ENCODE measurements around the gene LMX1B. TPM values are rescaled to one million over a fixed set of nuclear protein-coding genes. Genes with fewer than 3 reads are reported as not detected.
"Not testable (repeated sequence)": the region's sequence is repeated elsewhere in the genome, so short reads cannot be mapped to it uniquely, and the experiment has no call there.

Gene LMX1B
- polyA plus RNA-seq, 3 donors, result 16.0 to 18.1 (median 17.0) TPM

DNA sequence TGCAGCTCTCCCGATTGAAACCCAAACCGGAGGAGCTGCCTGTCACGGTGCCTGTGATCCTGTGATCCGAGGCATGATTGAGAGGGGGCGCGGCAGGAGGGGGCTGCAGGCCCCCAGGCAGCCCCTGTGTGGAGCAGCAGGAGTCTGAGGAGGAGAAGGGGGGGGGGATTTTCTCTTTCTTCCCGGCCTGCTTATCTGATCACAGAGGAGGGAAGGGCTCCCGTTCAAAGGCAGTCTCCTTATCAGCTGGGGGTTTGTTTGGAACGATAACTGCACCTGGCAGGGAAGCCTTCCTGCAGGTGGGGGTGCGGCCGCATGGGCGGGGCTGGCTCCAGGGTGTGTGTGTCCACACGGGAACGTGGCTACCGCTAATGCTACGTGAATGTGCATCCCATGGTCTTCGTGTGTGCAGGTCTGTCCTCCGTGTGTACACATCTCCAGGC lies 38.4 kb downstream of the LMX1B start:
- no peak for DNase-seq (ENCODE audit: low read depth in 3 of 3, low spot score in 2 of 3)

DNA sequence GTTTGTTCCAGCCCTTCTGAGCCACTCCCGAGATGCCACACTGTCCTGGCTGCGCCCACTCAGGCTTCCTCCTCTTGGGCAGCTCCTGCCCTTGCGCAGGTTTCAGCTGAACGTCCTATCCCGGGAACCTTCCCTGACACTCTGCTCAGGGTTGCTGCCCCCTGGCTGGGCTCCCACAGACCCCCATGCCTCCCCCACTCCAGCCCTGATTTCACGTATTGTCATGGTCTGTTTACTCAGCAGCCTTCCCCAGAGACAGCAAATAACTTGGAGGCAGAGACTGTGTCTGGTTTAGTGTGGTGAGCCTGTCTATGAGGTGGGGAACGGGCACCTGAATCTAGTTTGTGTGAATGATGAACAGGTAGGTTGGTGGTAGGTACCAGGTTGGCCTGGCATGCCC lies 40.4 kb downstream of the LMX1B start:
- DNase-seq (ENCODE audit: low read depth in 3 of 3, low spot score in 2 of 3), result no peak

DNA sequence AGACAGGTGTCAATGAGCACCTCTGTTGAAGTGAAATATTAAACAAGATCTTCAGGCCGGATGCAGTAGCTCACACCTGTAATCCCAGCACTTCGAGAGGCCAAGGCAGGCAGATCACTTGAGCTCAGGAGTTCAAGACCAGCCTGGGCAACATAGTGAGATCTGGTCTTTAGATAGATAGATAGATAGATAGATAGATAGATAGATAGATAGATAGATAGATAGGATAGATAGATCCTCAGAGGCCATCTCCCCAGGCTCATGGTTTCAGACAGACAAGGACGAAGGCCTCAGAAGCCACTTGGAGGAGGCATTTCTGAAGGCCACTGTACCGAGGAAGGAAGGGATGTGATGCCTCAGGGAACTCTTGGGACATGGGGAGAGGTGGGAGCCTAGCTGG lies 42.5 kb downstream of the LMX1B start:
- not testable (repeated sequence) for DNase-seq (ENCODE audit: low read depth in 3 of 3, low spot score in 2 of 3)

DNA sequence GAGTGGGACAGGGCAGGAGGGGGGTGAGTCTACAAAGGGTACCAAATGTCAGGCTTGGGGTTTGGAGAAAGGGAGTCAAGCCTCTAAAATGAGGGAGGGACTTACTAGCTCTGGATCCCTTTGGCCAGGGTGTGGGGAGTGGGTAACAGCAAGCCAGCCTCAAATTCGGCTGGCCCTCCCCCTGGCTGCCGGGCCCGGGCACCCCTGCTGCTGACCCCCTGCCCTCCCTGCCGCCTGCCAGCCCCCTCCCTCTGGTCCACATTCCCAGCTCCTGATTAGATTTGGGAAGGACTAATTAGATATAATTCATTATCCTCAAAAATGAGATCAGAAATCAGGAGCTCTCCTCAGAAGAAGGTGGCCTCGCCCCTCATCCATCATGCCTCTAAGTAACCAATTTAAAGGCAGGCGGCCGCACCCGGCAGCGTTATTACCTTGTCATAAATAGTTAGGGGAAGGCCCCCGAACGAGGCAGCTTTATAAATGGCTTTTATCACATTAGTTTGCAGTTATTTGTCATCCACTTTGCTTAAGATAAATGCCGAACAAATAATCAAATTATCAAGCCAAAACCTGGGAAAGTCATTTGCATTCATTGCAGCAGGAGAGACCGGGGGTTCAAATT lies 44.6 kb downstream of the LMX1B start:
- DNase-seq (ENCODE audit: low read depth in 3 of 3, low spot score in 2 of 3), result no peak

DNA sequence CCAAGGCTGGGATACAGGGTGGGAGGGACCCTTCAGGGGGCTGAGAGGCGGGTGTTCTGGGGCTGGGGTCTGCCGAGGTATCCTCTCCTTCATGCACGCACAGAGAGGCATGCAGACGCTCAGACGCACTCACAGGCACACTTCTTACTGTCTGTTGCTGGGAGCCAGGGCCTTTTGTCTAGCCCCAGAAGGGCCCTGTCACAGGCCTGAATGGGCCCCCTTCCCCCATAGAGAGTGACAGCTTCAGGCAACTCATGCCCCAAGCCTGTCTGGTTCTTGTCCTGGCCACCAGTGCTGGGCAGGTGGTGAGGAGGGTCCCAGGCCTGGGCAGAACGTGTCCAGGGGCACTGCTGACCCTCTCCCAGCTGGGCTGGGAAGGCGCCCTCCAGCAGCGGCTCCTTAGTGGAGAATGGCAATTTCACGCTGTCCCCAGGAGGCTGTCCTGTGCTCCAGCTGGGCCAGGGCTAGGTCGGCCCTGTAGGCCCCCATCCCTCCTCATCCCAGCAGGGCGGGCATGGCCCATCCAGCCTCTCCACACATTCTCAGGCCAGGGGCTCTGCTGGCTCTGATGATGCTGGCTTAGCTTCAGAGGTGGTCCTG lies 45.3 kb downstream of the LMX1B start:
- DNase-seq (ENCODE audit: low read depth in 3 of 3, low spot score in 2 of 3), result no peak

GRCh38 chr9:126661122-126661520 lies 47.4 kb downstream of the LMX1B start:
- no peak for DNase-seq (ENCODE audit: low read depth in 3 of 3, low spot score in 2 of 3)

- DNase-seq (ENCODE audit: low read depth in 3 of 3, low spot score in 2 of 3), result no peak
Measured at GRCh38 chr9:126661521-126662251, 48.0 kb downstream of the LMX1B start.

- no peak for DNase-seq (ENCODE audit: low read depth in 3 of 3, low spot score in 2 of 3)
Measured at GRCh38 chr9:126663661-126664072, 49.9 kb downstream of the LMX1B start.

DNA sequence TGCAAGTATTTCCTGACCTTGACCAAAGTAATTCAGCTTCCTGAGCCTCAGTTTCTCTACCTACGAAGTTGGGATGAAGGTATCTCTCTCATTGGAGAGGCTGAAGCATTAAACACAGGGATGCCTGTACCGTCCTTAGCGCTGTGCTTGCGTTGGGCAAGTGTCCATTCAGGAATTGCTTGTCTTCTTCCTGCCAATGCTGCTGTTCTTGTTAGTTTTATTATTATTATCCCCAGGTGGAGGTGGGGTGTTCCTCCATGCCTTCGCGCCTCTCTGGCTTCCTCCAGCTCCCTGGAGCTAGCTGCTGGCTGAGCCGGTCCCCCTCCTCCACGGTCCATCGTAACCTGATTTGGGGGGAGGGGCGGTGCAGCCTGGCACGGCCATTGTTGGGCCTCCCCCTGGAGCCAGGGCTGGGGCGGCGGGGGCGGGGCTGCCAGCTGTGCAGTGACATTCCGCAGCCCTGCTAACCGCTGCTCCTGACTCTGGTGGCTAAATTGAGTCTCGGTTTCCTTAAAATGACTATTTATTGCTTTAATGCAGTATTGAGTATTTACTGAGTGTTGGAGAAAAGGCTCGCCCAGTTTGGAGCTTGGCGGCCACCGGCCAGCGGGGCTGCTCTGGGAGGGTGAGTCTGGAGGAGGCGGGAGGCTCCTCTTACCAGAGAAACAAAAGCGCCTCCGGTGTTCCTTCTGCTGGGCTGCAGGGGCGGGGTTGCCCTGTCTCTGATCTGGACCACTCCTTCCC lies 51.3 kb downstream of the LMX1B start:
- no peak for DNase-seq (ENCODE audit: low read depth in 3 of 3, low spot score in 2 of 3)

- DNase-seq (ENCODE audit: low read depth in 3 of 3, low spot score in 2 of 3), result no peak
Measured at GRCh38 chr9:126665644-126666035, 51.9 kb downstream of the LMX1B start.

DNA sequence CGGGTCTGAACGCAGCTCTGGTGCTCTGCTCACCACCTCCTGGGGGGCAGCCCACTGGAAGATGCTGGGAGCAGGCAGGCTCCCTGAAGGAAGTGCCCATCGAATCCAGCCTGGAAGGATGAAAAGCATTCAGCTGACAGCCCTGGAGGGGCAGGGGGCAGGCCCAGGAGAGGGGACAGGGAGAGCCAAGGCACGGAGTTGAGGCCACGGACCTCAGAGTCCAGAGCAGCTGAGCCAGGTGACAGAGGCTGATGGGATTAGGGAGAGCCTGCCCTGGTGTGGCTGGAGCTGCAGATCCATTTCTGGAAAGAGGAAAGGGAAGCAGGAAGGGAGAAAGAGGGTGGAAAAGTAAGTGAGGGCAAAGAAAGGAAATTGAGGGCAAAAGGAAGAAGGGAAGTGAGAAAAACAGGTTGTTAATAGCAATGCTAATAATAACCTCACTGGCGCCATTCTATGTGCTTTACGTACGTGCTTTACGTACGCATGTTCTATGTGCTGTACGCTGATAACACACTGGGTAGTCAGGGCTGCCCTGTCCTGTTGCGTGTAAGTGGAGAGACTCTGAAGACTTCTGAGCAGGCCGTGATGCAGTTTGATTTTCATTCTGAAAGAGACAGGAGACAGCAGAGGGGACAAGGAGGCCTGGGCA lies 52.6 kb downstream of the LMX1B start:
- DNase-seq (ENCODE audit: low read depth in 3 of 3, low spot score in 2 of 3), result no peak

- no peak for DNase-seq (ENCODE audit: low read depth in 3 of 3, low spot score in 2 of 3)
Measured at GRCh38 chr9:126667190-126668055, 53.7 kb downstream of the LMX1B start.

DNA sequence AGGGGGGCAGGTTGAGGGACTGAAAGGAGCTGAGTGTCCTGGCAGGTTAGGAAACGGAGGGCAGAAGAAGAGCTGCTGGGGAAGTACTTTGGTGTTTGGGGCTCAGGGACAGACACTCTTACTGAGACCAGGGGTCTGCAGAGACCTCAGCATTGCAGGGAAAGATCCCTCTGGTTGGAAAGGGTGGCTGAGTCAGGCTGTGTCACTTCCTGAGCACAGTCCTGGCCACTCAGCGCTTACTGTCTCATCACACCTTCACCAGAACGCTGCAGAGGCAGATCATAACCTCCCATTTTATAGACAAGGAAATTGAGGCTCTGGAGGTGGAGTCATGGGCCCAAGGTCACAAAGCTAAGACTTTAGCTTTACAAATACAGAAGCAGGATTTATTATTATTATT lies 54.3 kb downstream of the LMX1B start:
- no peak for DNase-seq (ENCODE audit: low read depth in 3 of 3, low spot score in 2 of 3)

DNA sequence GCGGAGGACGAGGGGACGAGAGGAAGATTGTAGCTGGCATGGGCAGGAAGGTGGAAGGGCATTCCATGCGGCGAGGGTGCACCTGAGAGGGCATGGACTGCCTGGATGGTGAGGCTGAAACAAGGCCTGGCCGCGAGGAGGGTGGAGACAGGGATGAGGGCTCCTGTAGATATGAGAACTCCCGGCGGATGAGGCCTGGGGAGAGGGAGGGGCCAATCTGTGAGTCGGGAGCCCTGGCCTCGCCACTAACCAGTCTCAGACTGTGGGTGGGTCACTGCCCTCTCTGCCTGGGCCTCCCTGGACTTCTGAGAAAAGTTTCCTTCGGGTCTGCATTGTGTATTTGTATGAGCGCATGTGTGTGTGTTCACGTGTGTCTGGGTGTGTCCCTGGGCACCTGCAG lies 55.4 kb downstream of the LMX1B start:
- DNase-seq (ENCODE audit: low read depth in 3 of 3, low spot score in 2 of 3), result no peak

DNA sequence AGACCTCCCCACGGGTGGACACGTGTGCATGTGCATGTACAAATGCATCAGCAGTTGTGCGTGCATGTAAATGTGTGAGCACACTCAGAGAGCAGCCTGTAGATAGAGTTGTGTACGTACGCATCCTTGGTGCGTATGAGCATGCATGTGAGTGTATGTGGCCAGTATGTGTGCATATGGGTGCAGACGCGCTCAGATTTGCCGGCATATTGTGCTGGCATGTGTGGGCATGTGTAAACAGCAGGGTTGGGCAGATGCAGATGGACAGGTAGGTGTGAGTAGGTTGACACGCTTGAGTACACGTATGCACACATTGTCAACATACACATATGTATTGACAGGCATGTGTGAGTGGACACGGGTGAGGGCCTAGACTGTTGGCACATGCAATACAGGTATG lies 56.5 kb downstream of the LMX1B start:
- DNase-seq (ENCODE audit: low read depth in 3 of 3, low spot score in 2 of 3), result no peak

DNA sequence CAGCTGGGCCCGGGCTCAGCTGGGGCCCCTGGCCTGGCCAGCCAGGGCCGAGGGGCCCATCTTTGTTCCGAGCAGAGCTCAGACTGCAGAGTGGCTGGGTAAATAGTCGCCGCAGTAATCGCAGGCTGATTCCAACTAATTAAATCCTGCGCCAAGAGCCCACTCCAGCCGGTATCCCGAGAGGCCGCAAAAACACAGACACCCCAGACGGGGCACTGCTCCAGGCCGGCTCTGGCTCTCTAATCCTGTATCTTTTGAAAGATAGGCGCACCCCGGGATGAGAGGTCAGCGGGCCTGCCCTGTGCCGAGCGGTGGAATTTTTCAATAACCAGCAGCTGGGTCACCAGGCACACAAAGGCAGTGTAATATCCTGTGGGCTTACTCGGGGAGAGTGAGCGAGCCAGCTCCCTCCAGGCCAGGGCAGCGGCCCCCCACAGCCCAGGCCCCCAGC lies 57.7 kb downstream of the LMX1B start:
- DNase-seq (ENCODE audit: low read depth in 3 of 3, low spot score in 2 of 3), result no peak

DNA sequence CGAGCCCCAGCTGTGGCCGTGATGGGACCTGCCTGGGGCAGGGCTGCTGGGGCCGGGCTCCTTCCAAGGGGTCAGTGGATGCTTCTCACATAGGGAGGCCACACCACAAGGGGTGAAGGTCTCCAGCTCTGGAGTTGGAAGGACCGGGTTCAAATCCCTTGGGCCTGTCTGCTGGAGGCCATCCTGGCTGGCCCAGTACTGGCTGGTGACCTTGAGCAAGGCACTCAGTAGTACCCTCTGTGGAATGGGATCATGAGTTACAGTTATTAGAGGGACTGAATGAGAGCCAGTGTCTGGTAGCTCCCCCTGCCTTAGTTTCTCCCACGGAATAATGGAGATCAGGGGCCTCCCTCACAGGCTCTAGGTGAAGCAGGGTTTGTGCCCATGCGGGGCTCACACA lies 58.3 kb downstream of the LMX1B start:
- no peak for DNase-seq (ENCODE audit: low read depth in 3 of 3, low spot score in 2 of 3)

DNA sequence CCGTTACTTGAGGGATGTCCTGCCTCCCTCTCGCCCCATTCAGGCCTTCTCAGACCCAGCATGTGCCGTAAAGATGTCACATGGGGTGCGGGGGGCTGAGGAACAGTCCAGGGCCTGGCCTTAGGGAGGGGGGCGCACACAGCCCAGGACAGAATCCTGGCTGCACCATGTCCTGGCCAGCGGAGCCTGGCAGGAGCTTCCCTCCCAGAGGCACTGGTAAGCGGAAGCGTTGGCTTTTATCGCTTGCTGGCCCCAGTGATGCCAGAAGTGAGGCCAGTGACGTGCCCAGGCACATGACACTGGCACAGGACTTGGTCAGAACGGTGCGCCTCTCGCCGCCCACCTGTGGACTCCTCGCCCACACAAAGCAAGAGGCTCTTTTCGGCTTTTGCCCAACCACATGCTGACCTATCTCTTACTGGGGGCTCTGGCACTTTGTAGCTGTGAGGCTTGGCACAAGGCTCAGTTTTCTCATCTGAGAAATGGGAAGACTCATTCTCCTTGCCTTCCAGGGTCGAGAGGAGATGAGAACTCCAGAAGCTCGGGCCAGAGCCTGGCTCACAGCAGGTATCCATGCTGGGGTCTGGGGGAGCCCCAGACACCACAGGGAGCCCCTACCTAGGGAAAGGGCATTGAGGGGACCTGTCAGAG lies 59.0 kb downstream of the LMX1B start:
- DNase-seq (ENCODE audit: low read depth in 3 of 3, low spot score in 2 of 3), result no peak

DNA sequence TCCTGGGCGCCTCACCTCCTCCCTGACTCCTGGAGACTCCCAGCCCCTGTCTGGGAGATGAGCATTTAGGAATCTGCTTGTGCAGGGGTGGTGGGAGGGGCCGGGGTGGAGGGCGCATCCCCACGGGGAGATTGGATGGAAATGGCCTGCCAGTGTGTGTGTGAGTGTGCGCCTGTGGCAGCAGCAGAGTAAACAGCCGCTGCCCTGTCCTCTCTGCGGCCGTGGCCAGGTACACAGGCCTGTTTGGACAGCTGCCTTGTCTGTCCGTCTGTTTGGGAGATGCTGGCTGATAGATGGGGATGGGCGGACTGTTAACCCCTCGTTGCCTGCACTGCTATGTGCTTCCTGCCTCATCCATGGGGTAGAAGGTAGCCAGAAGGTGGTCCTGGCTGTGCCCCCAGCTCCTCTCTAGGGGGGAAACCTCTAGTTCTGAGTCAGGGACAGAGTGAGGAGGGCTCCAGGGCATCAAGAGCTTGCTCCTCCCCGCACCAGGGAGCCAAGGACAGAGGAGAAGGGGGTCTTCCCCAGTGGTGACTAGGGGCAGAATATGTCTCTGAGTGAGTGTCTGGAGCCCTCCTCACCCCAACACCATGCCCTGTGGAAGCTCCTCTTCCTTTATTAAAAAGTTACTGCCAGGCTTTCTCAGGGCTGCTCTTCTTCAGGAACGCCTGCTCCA lies 60.1 kb downstream of the LMX1B start:
- DNase-seq (ENCODE audit: low read depth in 3 of 3, low spot score in 2 of 3), result no peak
